Right ventricle myocardium superior (tissue), 1 donor: Measurements from ENCODE around the gene LDAF1. TPM values are rescaled to one million over a fixed set of nuclear protein-coding genes. Genes with fewer than 3 reads are reported as not detected.
"Not testable (repeated sequence)": the region's sequence is repeated elsewhere in the genome, so short reads cannot be mapped to it uniquely, and the experiment has no call there.

ENCODE experiments used
- ATAC-seq: fragments of 200-7000 bp; cut with Tn5 transposase; one replicate; pipeline ENCODE4 v1.9.1; 2020; ENCODE audit warnings: mild to moderate bottlenecking; ENCODE audit not compliant: poor library complexity
- DNase-seq: peaks from one replicate; pipeline ENCODE4 v3.0.0-alpha.2; 2020
- intact Hi-C: fragments of 100-400 bp; cut with DNase I; formaldehyde crosslinking; loops from one replicate; pipeline ENCODE4 v1.11.2; 2022
- long read RNA-seq: library from polyadenylated mRNA; unstranded; transcript quantifications from one replicate; pipeline ENCODE4 v2.0.0, GENCODE V29; 2021
- total RNA-seq: library from RNA; stranded (reverse); fragmentation: NEBNext Ultra II Directional; extraction: Animal tissue kit (Norgen Biotek cat#: 25700); gene quantifications from one replicate; pipeline ENCODE4 v1.2.1, GENCODE V29; 2021
- donor health status: DM: no; HTN: yes; CAD: no; lungs with severe emphysema.

Gene LDAF1
- 148 TPM for total RNA-seq
- long read RNA-seq, transcript TMEM159-201 (5 exons, 2,014 nt): major isoform, 184 of 328 reads
- long read RNA-seq, transcript TMEM159-202 (5 exons, 1,812 nt): minor isoform, 98 of 328 reads
- long read RNA-seq, transcript TMEM159-203 (6 exons, 1,378 nt): minor isoform, 10 of 328 reads
- long read RNA-seq, partial matches to known transcripts: 7 of 328 reads
- long read RNA-seq, other reads (novel, unspliced or antisense): 25 of 328 reads

GRCh38 chr16:21158208-21159110, at the start of gene LDAF1:
LDAF1 (plus strand) TSS chr16:21158674; CDS start chr16:21161183, 2,509 bp downstream.
- intact Hi-C loops: loop anchor here (2.0 to 10.0 kb wide), 2 partner anchors 142 to 1516 kb away; no protein-coding TSS in a partner anchor
- DNase-seq (peak; percentile 93), ATAC-seq (peak; percentile 92)

- DNase-seq, ATAC-seq, intact Hi-C loops: not testable (repeated sequence)
Measured at GRCh38 chr16:21115551-21115950, 42.9 kb upstream of the LDAF1 start.

GRCh38 chr16:21116148-21116693, 42.3 kb upstream of the LDAF1 start:
- DNase-seq: no peak
- intact Hi-C loops: no loop called here
- peak; percentile 36 for ATAC-seq

GRCh38 chr16:21117567-21117966, 40.9 kb upstream of the LDAF1 start:
- DNase-seq (no peak), ATAC-seq (no peak)
- intact Hi-C loops: no loop called here

- intact Hi-C loops: no loop called here
- ATAC-seq: no peak
- no peak for DNase-seq
Measured at GRCh38 chr16:21120976-21121520, 37.4 kb upstream of the LDAF1 start.

GRCh38 chr16:21125191-21125590, 33.3 kb upstream of the LDAF1 start:
- DNase-seq: no peak
- intact Hi-C loops: no loop called here
- ATAC-seq: no peak

GRCh38 chr16:21126518-21126917, 32.0 kb upstream of the LDAF1 start:
- intact Hi-C loops: no loop called here
- DNase-seq (no peak), ATAC-seq (no peak)

GRCh38 chr16:21128991-21129390, 29.5 kb upstream of the LDAF1 start:
- ATAC-seq: no peak
- intact Hi-C loops: no loop called here
- DNase-seq: no peak

- intact Hi-C loops: no loop called here
- no peak for ATAC-seq
- DNase-seq: no peak
Measured at GRCh38 chr16:21130811-21131210, 27.7 kb upstream of the LDAF1 start.

GRCh38 chr16:21134053-21134452, 24.4 kb upstream of the LDAF1 start:
- ATAC-seq (no peak), DNase-seq (no peak)
- intact Hi-C loops: no loop called here

GRCh38 chr16:21145738-21146137, 12.7 kb upstream of the LDAF1 start:
- DNase-seq: no peak
- intact Hi-C loops: no loop called here

GRCh38 chr16:21150375-21151001, 8.0 kb upstream of the LDAF1 start, which contains the start of gene DNAH3:
DNAH3 (minus strand) TSS chr16:21150846; CDS start chr16:21150319, 527 bp downstream.
- intact Hi-C loops: loop anchor here (10.0 kb wide), 1 partner anchor 1524 kb away; no protein-coding TSS in a partner anchor
- peak; percentile 70 for ATAC-seq
- DNase-seq: no peak

More at GRCh38 chr16:21145738-21146137, 12.7 kb upstream of the LDAF1 start:
- no peak for ATAC-seq

GRCh38 chr16:21152160-21153030, 6.1 kb upstream of the LDAF1 start:
- ATAC-seq, DNase-seq: not testable (repeated sequence)
- intact Hi-C loops: loop anchor here (10.0 kb wide), 1 partner anchor 1522 kb away; no protein-coding TSS in a partner anchor

- not testable (repeated sequence) for DNase-seq, ATAC-seq
- intact Hi-C loops: loop anchor here (10.0 kb wide), 1 partner anchor 1522 kb away; no protein-coding TSS in a partner anchor
Measured at GRCh38 chr16:21153124-21153729, 5.2 kb upstream of the LDAF1 start.

GRCh38 chr16:21156011-21156410, 2.5 kb upstream of the LDAF1 start:
- DNase-seq, ATAC-seq: not testable (repeated sequence)
- intact Hi-C loops: loop anchor here (10.0 kb wide), 1 partner anchor 1519 kb away; no protein-coding TSS in a partner anchor

GRCh38 chr16:21156767-21157467, 1.6 kb upstream of the LDAF1 start:
- intact Hi-C loops: loop anchor here (10.0 kb wide), 1 partner anchor 1518 kb away; no protein-coding TSS in a partner anchor
- peak; percentile 11 for ATAC-seq

More at GRCh38 chr16:21156767-21157467, 1.6 kb upstream of the LDAF1 start:
- no peak for DNase-seq
